Neural cell (in vitro differentiated cells): ENCODE results near the gene F3. TPM values are rescaled to one million over a fixed set of nuclear protein-coding genes. Genes with fewer than 3 reads are reported as not detected.

Source experiments
- H2AFZ ChIP-seq: fragments of 200-600, 300-800 bp; sonication (generic), shearing (Covaris generic); 2 replicates; pipeline ENCODE4 v1.6.0; 2014; ENCODE audit warnings: low read depth, mild to moderate bottlenecking, antibody characterized with exemption, low read length, moderate library complexity
- H3F3A ChIP-seq: fragments of 200-600 bp; shearing (Covaris generic); 2 replicates; pipeline ENCODE4 v1.6.1; 2016; ENCODE audit warnings: mild to moderate bottlenecking, moderate library complexity, mixed read lengths, antibody characterized with exemption, low read length; ENCODE audit not compliant: insufficient read depth, poor library complexity, severe bottlenecking
- H3K27ac ChIP-seq: fragments of 200-600, 300-800 bp; sonication (generic), shearing (Covaris generic); 2 replicates; pipeline ENCODE4 v1.5.1; 2014; ENCODE audit warnings: mild to moderate bottlenecking, low read length, moderate library complexity
- H3K27me3 ChIP-seq: fragments of 300-800, 200-600 bp; sonication (generic), shearing (Covaris generic); 2 replicates; pipeline ENCODE4 v1.6.0; 2014; ENCODE audit warnings: mild to moderate bottlenecking, low read depth, low read length, moderate library complexity; ENCODE audit not compliant: insufficient read depth
- H3K36me3 ChIP-seq: fragments of 300-800, 200-600 bp; sonication (generic), shearing (Covaris generic); 2 replicates; pipeline ENCODE4 v1.5.1; 2014; ENCODE audit warnings: mild to moderate bottlenecking, antibody characterized with exemption, low read length, moderate library complexity; ENCODE audit not compliant: insufficient read depth
- H3K4me2 ChIP-seq: fragments of 300-800, 200-600 bp; sonication (generic), shearing (Covaris generic); 2 replicates; pipeline ENCODE4 v1.6.0; 2014; ENCODE audit warnings: mild to moderate bottlenecking, low read length
- H3K4me3 ChIP-seq: fragments of 300-800, 200-600 bp; sonication (generic), shearing (Covaris generic); 2 replicates; pipeline ENCODE4 v1.5.1; 2014; ENCODE audit warnings: mild to moderate bottlenecking, low read length, moderate library complexity
- H3K79me2 ChIP-seq: fragments of 200-600 bp; shearing (Covaris generic); replicated peaks from 2 replicates; pipeline ENCODE4 v1.6.0; 2014; ENCODE audit warnings: mild to moderate bottlenecking, low read length, moderate library complexity; ENCODE audit not compliant: insufficient read depth
- H3K9ac ChIP-seq: fragments of 300-800, 200-600 bp; sonication (generic), shearing (Covaris generic); 2 replicates; pipeline ENCODE4 v1.6.1; 2016; ENCODE audit warnings: mild to moderate bottlenecking, low read length, mixed read lengths
- H3K9me2 ChIP-seq: fragments of 200-600 bp; shearing (Covaris generic); 2 replicates; pipeline ENCODE4 v1.6.1; 2016; ENCODE audit warnings: mild to moderate bottlenecking, low read length, mixed read lengths; ENCODE audit not compliant: insufficient read depth
- H3K9me3 ChIP-seq: fragments of 200-600, 300-800 bp; sonication (generic), shearing (Covaris generic); 2 replicates; pipeline ENCODE4 v1.6.1; 2016; ENCODE audit warnings: mild to moderate bottlenecking, mixed run types, low read length, moderate library complexity, mixed read lengths
- H4K20me1 ChIP-seq: fragments of 200-600 bp; shearing (Covaris generic); 2 replicates; pipeline ENCODE4 v1.6.1; 2016; ENCODE audit warnings: mild to moderate bottlenecking, mixed run types; ENCODE audit not compliant: insufficient read depth
- EP300 ChIP-seq: fragments of 450-650 bp; conservative IDR thresholded peaks from 2 replicates; pipeline ENCODE4 v1.6.1; 2014; ENCODE audit warnings: antibody characterized with exemption, mild to moderate bottlenecking, moderate library complexity; ENCODE audit not compliant: poor library complexity, severe bottlenecking
- EZH2 ChIP-seq: fragments of 200-600, 300-800 bp; shearing (Covaris generic), sonication (generic); IDR thresholded peaks from 2 replicates; pipeline ENCODE4 v1.6.1; 2014; ENCODE audit warnings: antibody characterized with exemption, low read length, borderline replicate concordance, mild to moderate bottlenecking; ENCODE audit not compliant: insufficient read depth, poor library complexity, severe bottlenecking
- MXI1 ChIP-seq: fragments of 450-650 bp; conservative IDR thresholded peaks from 2 replicates; pipeline ENCODE4 v1.6.1; 2014; ENCODE audit warnings: antibody characterized with exemption, mild to moderate bottlenecking; ENCODE audit not compliant: poor library complexity, severe bottlenecking
- POLR2AphosphoS5 ChIP-seq: IDR thresholded peaks from 2 replicates; pipeline ENCODE4 v1.6.1; 2012
- RAD21 ChIP-seq: fragments of 450-650 bp; conservative IDR thresholded peaks from 2 replicates; pipeline ENCODE4 v1.6.1; 2014; ENCODE audit warnings: antibody characterized with exemption, mild to moderate bottlenecking, moderate library complexity
- REST ChIP-seq: IDR thresholded peaks from 2 replicates; pipeline ENCODE4 v1.6.1; 2012; ENCODE audit warnings: borderline replicate concordance
- SMC3 ChIP-seq: fragments of 450-650 bp; conservative IDR thresholded peaks from 2 replicates; pipeline ENCODE4 v1.6.1; 2014; ENCODE audit warnings: antibody characterized with exemption, mild to moderate bottlenecking, moderate library complexity; ENCODE audit not compliant: poor library complexity
- TAF1 ChIP-seq: IDR thresholded peaks from 2 replicates; pipeline ENCODE4 v1.6.1; 2012; ENCODE audit warnings: low read depth
- polyA plus RNA-seq: library from polyadenylated mRNA; depleted of rRNA; stranded (reverse); fragments of >200 nt; gene quantifications from 2 replicates; pipeline ENCODE4 v1.2.3, GENCODE V29; 2014
- TF ChIP-seq, protein P1 (sequence below): fragments of 450-650 bp; IDR thresholded peaks from 2 replicates; pipeline ENCODE4 v1.5.1; 2014; ENCODE audit warnings: antibody characterized with exemption, mild to moderate bottlenecking, moderate library complexity; ENCODE audit not compliant: poor library complexity, severe bottlenecking

F3 gene
- polyA plus RNA-seq, 1 donor from 2014 or later, result 0.10 TPM

- Histone ChIP-seq H3K4me3 (no peak overlapping the region), H3K27me3 (no peaks in the 10 kb centered on the region), H3K9me2 (no peaks in the 10 kb centered on the region), H3K79me2 (no peaks in the 10 kb centered on the region), H3K9ac (no peak overlapping the region), H2AFZ (no peak overlapping the region), H4K20me1 (no peaks in the 10 kb centered on the region), H3K4me2 (no peak overlapping the region), H3K36me3 (no peaks in the 10 kb centered on the region), H3K27ac (no peak overlapping the region), H3K9me3 (no peaks in the 10 kb centered on the region), H3F3A (no peaks in the 10 kb centered on the region)
- TF ChIP-seq SMC3, result no peak
- TF ChIP-seq POLR2AphosphoS5, result no peak
Measured at GRCh38 chr1:94580367-94581115, 39.0 kb upstream of the F3 start.

DNA sequence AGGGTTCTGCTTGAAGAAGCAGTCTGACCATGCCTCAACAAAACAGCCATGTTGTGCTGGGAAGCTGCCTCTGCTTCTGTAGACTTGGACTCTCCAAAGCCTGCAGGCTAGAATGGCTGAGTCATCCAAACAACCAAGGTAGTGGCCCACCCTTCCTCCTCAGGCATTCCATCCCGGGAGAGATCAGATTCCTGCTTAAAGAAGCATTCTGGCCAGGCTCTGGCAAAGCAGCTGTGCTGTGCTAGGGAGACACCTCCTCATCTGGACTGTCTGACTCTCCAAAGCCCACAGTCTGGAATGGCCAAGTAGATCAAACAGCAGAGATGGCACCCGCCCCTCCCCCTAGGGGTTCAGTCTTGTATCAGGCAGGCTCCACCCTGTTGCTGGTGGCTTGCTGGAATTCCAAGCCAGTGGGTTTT is 38.3 kb upstream of the F3 start:
- no peaks in the 10 kb centered on the region for H3K79me2 ChIP-seq
- H2AFZ ChIP-seq, result no peak overlapping the region
- H3K36me3 ChIP-seq, result no peaks in the 10 kb centered on the region
- no peaks in the 10 kb centered on the region for H3K27me3 ChIP-seq
- no peak overlapping the region for H3K4me3 ChIP-seq
- TF ChIP-seq RAD21 (no peak), REST (no peak), EZH2 (no peak), SMC3 (no peak), EP300 (no peak), MXI1 (no peak), TAF1 (no peak)
- TF ChIP-seq, protein P1, sequence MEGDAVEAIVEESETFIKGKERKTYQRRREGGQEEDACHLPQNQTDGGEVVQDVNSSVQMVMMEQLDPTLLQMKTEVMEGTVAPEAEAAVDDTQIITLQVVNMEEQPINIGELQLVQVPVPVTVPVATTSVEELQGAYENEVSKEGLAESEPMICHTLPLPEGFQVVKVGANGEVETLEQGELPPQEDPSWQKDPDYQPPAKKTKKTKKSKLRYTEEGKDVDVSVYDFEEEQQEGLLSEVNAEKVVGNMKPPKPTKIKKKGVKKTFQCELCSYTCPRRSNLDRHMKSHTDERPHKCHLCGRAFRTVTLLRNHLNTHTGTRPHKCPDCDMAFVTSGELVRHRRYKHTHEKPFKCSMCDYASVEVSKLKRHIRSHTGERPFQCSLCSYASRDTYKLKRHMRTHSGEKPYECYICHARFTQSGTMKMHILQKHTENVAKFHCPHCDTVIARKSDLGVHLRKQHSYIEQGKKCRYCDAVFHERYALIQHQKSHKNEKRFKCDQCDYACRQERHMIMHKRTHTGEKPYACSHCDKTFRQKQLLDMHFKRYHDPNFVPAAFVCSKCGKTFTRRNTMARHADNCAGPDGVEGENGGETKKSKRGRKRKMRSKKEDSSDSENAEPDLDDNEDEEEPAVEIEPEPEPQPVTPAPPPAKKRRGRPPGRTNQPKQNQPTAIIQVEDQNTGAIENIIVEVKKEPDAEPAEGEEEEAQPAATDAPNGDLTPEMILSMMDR, result no peak
- H4K20me1 ChIP-seq, result no peaks in the 10 kb centered on the region
- H3K9ac ChIP-seq, result no peak overlapping the region
- no peaks in the 10 kb centered on the region for H3K9me3 ChIP-seq
- H3K9me2 ChIP-seq, result no peaks in the 10 kb centered on the region
- no peak overlapping the region for H3K4me2 ChIP-seq
- H3F3A ChIP-seq, result no peaks in the 10 kb centered on the region
- H3K27ac ChIP-seq, result no peak overlapping the region
